MM.1S (cell line): ENCODE results near the gene SELENOO.

Experiments
- DNase-seq: peaks from one replicate; pipeline ENCODE4 v3.0.0-alpha.2; 2015
- H2AFZ ChIP-seq: fragments of 300-600 bp; sonication (generic); 2 replicates; pipeline ENCODE4 v1.6.0; 2016; ENCODE audit warnings: antibody characterized with exemption, low read length
- H3F3A ChIP-seq: fragments of 300-600 bp; sonication (generic); 2 replicates; pipeline ENCODE4 v1.6.1; 2016; ENCODE audit warnings: mild to moderate bottlenecking, antibody characterized with exemption, low read length, moderate library complexity, mixed read lengths; ENCODE audit not compliant: insufficient read depth
- H3K27ac ChIP-seq: fragments of 300-600 bp; sonication (generic); 2 replicates; pipeline ENCODE4 v1.5.1; 2016; ENCODE audit warnings: mild to moderate bottlenecking, low read length
- H3K27me3 ChIP-seq: fragments of 300-600 bp; sonication (generic); replicated peaks from 2 replicates; pipeline ENCODE4 v1.6.0; 2016; ENCODE audit warnings: low read length; ENCODE audit not compliant: insufficient read depth
- H3K36me3 ChIP-seq: fragments of 300-600 bp; sonication (generic); replicated peaks from 2 replicates; pipeline ENCODE4 v1.6.1; 2016; ENCODE audit warnings: mild to moderate bottlenecking, low read length, mixed read lengths; ENCODE audit not compliant: insufficient read depth
- H3K4me1 ChIP-seq: fragments of 300-600 bp; sonication (generic); 2 replicates; pipeline ENCODE4 v1.6.1; 2016; ENCODE audit warnings: low read length, mixed read lengths
- H3K4me2 ChIP-seq: fragments of 300-600 bp; sonication (generic); 2 replicates; pipeline ENCODE4 v1.6.0; 2016; ENCODE audit warnings: low read depth, low read length
- H3K4me3 ChIP-seq: fragments of 300-600 bp; sonication (generic); 2 replicates; pipeline ENCODE4 v1.5.1; 2016; ENCODE audit warnings: low read length, mixed read lengths
- H3K79me2 ChIP-seq: fragments of 300-600 bp; sonication (generic); 2 replicates; pipeline ENCODE4 v1.6.1; 2016; ENCODE audit warnings: mixed run types, low read length, mixed read lengths
- H3K9ac ChIP-seq: fragments of 300-600 bp; sonication (generic); 2 replicates; pipeline ENCODE4 v1.6.1; 2016; ENCODE audit warnings: low read length, mixed read lengths
- H3K9me2 ChIP-seq: fragments of 300-600 bp; sonication (generic); replicated peaks from 2 replicates; pipeline ENCODE4 v1.6.1; 2016; ENCODE audit warnings: mild to moderate bottlenecking, low read length, mixed read lengths; ENCODE audit not compliant: insufficient read depth
- H3K9me3 ChIP-seq: fragments of 300-600 bp; sonication (generic); replicated peaks from 2 replicates; pipeline ENCODE4 v1.6.1; 2016; ENCODE audit warnings: mild to moderate bottlenecking, low read length, mixed read lengths; ENCODE audit not compliant: insufficient read depth
- H4K20me1 ChIP-seq: fragments of 300-600 bp; sonication (generic); 2 replicates; pipeline ENCODE4 v1.6.1; 2016; ENCODE audit warnings: mild to moderate bottlenecking, low read length, moderate library complexity, mixed read lengths; ENCODE audit not compliant: insufficient read depth
- CTCF ChIP-seq: fragments of 300-600 bp; sonication (generic); IDR thresholded peaks from 2 replicates; pipeline ENCODE4 v1.5.1; 2016; ENCODE audit warnings: antibody characterized with exemption, low read length, mixed read lengths
- EZH2 ChIP-seq: fragments of 300-600 bp; sonication (generic); optimal IDR thresholded peaks from 2 replicates; pipeline ENCODE3; 2017; ENCODE audit warnings: low read depth, mild to moderate bottlenecking, antibody characterized with exemption, low read length, mixed read lengths
- EZH2phosphoT487 ChIP-seq: fragments of 300-600 bp; sonication (generic); IDR thresholded peaks from 2 replicates; pipeline ENCODE4 v1.6.1; 2018; ENCODE audit warnings: antibody characterized with exemption, low read length

SELENOO gene

GRCh38 chr22:50185375-50186087, 15.3 kb upstream of the SELENOO start, which contains the start of gene TRABD:
Gene TRABD (plus strand): TSS chr22:50185913. CDS start chr22:50193061, 7,148 bp downstream.
- Histone ChIP-seq H3K9me3 (no peaks in the 10 kb centered on the region), H2AFZ (peak within 1 kb of the TSS; percentile 100)
- DNase-seq, result peak; percentile 92

GRCh38 chr22:50186181-50186714, 14.6 kb upstream of the SELENOO start:
- no peak for DNase-seq
- Histone ChIP-seq H3K36me3 (no peaks in the 10 kb centered on the region), H2AFZ (peak overlapping the region; percentile 9; the same call in 1 of the 2 replicates), H3F3A (peaks cover 42% of the 10 kb centered on the region), H3K27ac (peak overlapping the region; percentile 71), H3K4me2 (peak overlapping the region; percentile 89), H3K9me3 (no peaks in the 10 kb centered on the region), H3K27me3 (peaks cover 4% of the 10 kb centered on the region; the same call in 1 of the 2 replicates), H3K4me3 (peak overlapping the region; percentile 83), H3K9me2 (no peaks in the 10 kb centered on the region), H3K4me1 (peaks cover 38% of the 10 kb centered on the region), H4K20me1 (no peaks in the 10 kb centered on the region), H3K9ac (peak overlapping the region; percentile 89), H3K79me2 (peaks cover 46% of the 10 kb centered on the region)
- TF ChIP-seq CTCF, result no peak
- no peak for TF ChIP-seq EZH2
- no peak for TF ChIP-seq EZH2phosphoT487

More at GRCh38 chr22:50185375-50186087, 15.3 kb upstream of the SELENOO start, which contains the start of gene TRABD:
- peak within 1 kb of the TSS; percentile 91 for H3K4me3 ChIP-seq
- TF ChIP-seq EZH2 (no peak), EZH2phosphoT487 (no peak), CTCF (no peak)
- peaks cover 35% of the 10 kb centered on the region for H3F3A ChIP-seq
- peaks cover 33% of the 10 kb centered on the region for H3K4me1 ChIP-seq
- no peaks in the 10 kb centered on the region for H3K36me3 ChIP-seq
- H3K4me2 ChIP-seq, result peak within 1 kb of the TSS; percentile 100
- H3K27ac ChIP-seq, result peak within 1 kb of the TSS; percentile 71
- no peaks in the 10 kb centered on the region for H4K20me1 ChIP-seq
- H3K9ac ChIP-seq, result peak within 1 kb of the TSS; percentile 89
- H3K79me2 ChIP-seq, result peaks cover 40% of the 10 kb centered on the region
- H3K9me2 ChIP-seq, result no peaks in the 10 kb centered on the region
- peaks cover 4% of the 10 kb centered on the region; the same call in 1 of the 2 replicates for H3K27me3 ChIP-seq

- H3K9ac ChIP-seq, result peak overlapping the region; percentile 89
- peaks cover 4% of the 10 kb centered on the region; the same call in 1 of the 2 replicates for H3K27me3 ChIP-seq
- peak overlapping the region; percentile 71 for H3K27ac ChIP-seq
- H2AFZ ChIP-seq, result peak overlapping the region; percentile 9; the same call in 1 of the 2 replicates
- no peaks in the 10 kb centered on the region for H4K20me1 ChIP-seq
- H3K79me2 ChIP-seq, result peaks cover 53% of the 10 kb centered on the region
- peak overlapping the region; percentile 89 for H3K4me2 ChIP-seq
- H3K36me3 ChIP-seq, result no peaks in the 10 kb centered on the region
- H3K4me1 ChIP-seq, result peaks cover 40% of the 10 kb centered on the region
- H3K9me3 ChIP-seq, result no peaks in the 10 kb centered on the region
- DNase-seq, result peak; percentile 64
- TF ChIP-seq CTCF, result no peak
- TF ChIP-seq EZH2phosphoT487, result no peak
- TF ChIP-seq EZH2, result no peak
- H3K4me3 ChIP-seq, result peak overlapping the region; percentile 83
- H3F3A ChIP-seq, result peaks cover 44% of the 10 kb centered on the region
- H3K9me2 ChIP-seq, result no peaks in the 10 kb centered on the region
These were observed 13.9 kb upstream of the SELENOO start for GRCh38 chr22:50186761-50187523.
